NB4 (cell line): ENCODE data around the gene ZBED4.

Experiments used
- DNase-seq: peaks from one replicate; pipeline ENCODE4 v3.0.0; 2010; ENCODE audit warnings: low read depth
- H3K4me3 ChIP-seq: one replicate; pipeline ENCODE4 v1.5.1; 2011; ENCODE audit warnings: mild to moderate bottlenecking, low read depth, low read length, moderate library complexity
- MAX ChIP-seq: IDR thresholded peaks from 2 replicates; pipeline ENCODE4 v1.6.1; 2011; ENCODE audit warnings: low read depth, low read length
- MYC ChIP-seq: IDR thresholded peaks from 2 replicates; pipeline ENCODE4 v1.6.1; 2011; ENCODE audit warnings: low read depth, low read length
- POLR2A ChIP-seq: IDR thresholded peaks from 2 replicates; pipeline ENCODE4 v1.6.1; 2011; ENCODE audit warnings: mild to moderate bottlenecking; ENCODE audit not compliant: insufficient read length; ENCODE audit errors: extremely low read depth
- TF ChIP-seq, protein P1 (sequence below): IDR thresholded peaks from one replicate; pipeline ENCODE4 v1.5.1; 2012; ENCODE audit warnings: low read depth, low read length

Gene ZBED4

GRCh38 chr22:49934891-49935557 lies 81.4 kb downstream of the ZBED4 start:
- no peak overlapping the region for H3K4me3 ChIP-seq
- DNase-seq: peak; percentile 66
- TF ChIP-seq POLR2A (no peak), MAX (no peak), MYC (no peak)
- TF ChIP-seq, protein P1, sequence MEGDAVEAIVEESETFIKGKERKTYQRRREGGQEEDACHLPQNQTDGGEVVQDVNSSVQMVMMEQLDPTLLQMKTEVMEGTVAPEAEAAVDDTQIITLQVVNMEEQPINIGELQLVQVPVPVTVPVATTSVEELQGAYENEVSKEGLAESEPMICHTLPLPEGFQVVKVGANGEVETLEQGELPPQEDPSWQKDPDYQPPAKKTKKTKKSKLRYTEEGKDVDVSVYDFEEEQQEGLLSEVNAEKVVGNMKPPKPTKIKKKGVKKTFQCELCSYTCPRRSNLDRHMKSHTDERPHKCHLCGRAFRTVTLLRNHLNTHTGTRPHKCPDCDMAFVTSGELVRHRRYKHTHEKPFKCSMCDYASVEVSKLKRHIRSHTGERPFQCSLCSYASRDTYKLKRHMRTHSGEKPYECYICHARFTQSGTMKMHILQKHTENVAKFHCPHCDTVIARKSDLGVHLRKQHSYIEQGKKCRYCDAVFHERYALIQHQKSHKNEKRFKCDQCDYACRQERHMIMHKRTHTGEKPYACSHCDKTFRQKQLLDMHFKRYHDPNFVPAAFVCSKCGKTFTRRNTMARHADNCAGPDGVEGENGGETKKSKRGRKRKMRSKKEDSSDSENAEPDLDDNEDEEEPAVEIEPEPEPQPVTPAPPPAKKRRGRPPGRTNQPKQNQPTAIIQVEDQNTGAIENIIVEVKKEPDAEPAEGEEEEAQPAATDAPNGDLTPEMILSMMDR: no peak

DNA sequence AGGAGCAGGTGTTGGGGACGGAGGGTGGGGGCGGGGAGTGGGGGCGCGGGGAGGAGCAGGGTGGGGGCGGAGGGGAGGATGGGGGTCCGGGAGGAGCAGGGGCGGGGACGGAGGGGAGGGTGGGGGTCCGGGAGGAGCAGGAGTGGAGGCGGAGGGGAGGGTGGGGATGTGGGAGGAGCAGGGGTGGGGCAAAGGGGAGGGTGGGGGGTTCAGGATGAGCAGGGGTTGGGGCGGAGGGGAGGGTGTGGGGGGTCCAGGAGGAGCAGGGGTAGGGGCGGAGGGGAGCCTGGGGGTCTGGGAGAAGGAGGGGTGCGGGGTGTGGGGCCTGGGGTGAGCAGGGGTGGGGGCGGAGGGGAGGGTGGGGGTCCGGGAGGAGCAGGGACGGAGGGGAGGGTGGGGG lies 81.9 kb downstream of the ZBED4 start:
- TF ChIP-seq MYC: no peak
- no peak for TF ChIP-seq POLR2A
- no peak for TF ChIP-seq MAX
- TF ChIP-seq, protein P1: no peak
- no peak overlapping the region for H3K4me3 ChIP-seq
- DNase-seq: peak; percentile 36

DNA sequence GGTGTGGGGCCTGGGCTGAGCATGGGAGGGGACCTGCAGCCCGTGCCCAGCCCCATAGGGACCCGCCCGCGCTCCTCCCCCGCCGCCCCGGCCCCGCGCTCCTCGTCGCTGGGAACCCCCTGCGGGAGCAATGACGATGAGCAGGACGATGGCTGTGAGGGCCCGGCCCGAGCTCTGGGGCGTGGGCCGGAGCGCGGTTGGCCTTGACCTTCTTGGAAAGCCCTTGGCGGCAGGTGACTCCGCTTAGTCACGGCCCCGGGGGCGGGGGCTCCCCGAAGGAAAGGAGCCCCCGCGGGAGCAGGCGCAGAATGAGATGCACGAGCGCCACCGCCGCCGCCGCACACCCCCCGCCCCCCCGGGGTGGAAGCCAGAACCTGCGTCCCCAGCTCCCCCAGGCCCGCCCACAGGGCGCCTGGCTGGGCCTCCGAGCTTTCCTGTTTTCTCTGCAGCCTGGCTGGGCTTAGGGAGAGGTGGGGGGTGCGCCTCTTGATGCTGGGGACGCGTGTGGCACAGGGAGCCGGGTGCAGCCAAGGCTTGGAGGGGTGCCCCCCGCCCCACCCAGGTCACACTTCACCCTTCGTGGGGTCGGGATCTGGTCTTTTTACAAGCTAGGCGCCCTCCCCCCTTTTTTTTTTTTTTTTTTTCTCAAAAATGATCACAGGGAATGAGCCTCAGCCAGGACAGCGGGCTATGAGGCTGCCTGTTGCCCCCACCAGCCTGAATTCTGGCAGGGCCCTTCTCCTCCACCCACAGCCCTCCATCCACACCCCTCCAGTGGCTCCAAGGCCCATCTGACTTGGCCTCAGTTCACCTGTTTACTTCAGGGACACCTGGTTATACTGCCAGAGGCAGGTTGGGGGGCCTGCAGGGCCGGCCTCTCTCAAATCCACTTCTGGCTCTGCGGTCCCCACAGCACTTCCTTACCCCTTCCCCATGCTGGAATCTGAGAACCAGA lies 82.7 kb downstream of the ZBED4 start:
- TF ChIP-seq MYC (no peak), MAX (no peak), POLR2A (no peak)
- TF ChIP-seq, protein P1: no peak
- DNase-seq: peak; percentile 92
- H3K4me3 ChIP-seq: peak overlapping the region; percentile 11

- DNase-seq: no peak
These were observed 83.5 kb downstream of the ZBED4 start for GRCh38 chr22:49936973-49937757.

More at GRCh38 chr22:49936973-49937757, 83.5 kb downstream of the ZBED4 start:
- TF ChIP-seq MYC: no peak
- TF ChIP-seq, protein P1: no peak
- TF ChIP-seq POLR2A: no peak
- TF ChIP-seq MAX: no peak
- peak overlapping the region; percentile 11 for H3K4me3 ChIP-seq
